OCI-LY7 (cell line): ENCODE data around the gene HECA. TPM values are rescaled to one million over a fixed set of nuclear protein-coding genes. Genes with fewer than 3 reads are reported as not detected.
"Not testable (repeated sequence)": the region's sequence is repeated elsewhere in the genome, so short reads cannot be mapped to it uniquely, and the experiment has no call there.

ENCODE experiments used
- BruUV-seq: library from RNA; stranded (reverse); fragments of 400-500 nt; replicated peaks from 2 replicates; lab custom pipeline; 2021; lab: Mats Ljungman, UMichigan
- CTCF ChIA-PET: fragments of 300-600 bp; sonication (Branson Sonifier 250); formaldehyde crosslinking; loops from one replicate; lab custom pipeline; 2022; ENCODE audit warnings: antibody characterized with exemption; ENCODE audit not compliant: unreplicated experiment; lab: Charles Lee
- POLR2A ChIA-PET: fragments of 300-600 bp; sonication (Branson Sonifier 250); formaldehyde crosslinking; loops from one replicate; lab custom pipeline; 2022; ENCODE audit warnings: antibody characterized with exemption; lab: Charles Lee
- DNase-seq: peaks from one replicate; pipeline ENCODE4 v3.0.0-alpha.2; 2015; ENCODE audit warnings: low spot score
- H2AFZ ChIP-seq: fragments of 200-600 bp; sonication (generic), shearing (Covaris generic); 2 replicates; pipeline ENCODE4 v1.6.1; 2014; ENCODE audit warnings: mild to moderate bottlenecking, antibody characterized with exemption, low read length, moderate library complexity
- H3K27ac ChIP-seq: fragments of 200-600 bp; sonication (generic); 2 replicates; pipeline ENCODE4 v1.5.1; 2014; ENCODE audit warnings: mixed run types, low read depth, mild to moderate bottlenecking, moderate library complexity, low read length, inconsistent platforms; ENCODE audit not compliant: poor library complexity, severe bottlenecking
- H3K36me3 ChIP-seq: fragments of 200-600 bp; sonication (generic); 2 replicates; pipeline ENCODE4 v1.6.1; 2014; ENCODE audit warnings: mild to moderate bottlenecking, antibody characterized with exemption, low read length, moderate library complexity, mixed read lengths; ENCODE audit not compliant: insufficient read depth
- H3K4me1 ChIP-seq: fragments of 200-600 bp; sonication (generic); 2 replicates; pipeline ENCODE4 v1.5.1; 2014; ENCODE audit warnings: mild to moderate bottlenecking, low read length; ENCODE audit not compliant: insufficient read depth, poor library complexity, severe bottlenecking
- H3K4me2 ChIP-seq: fragments of 200-600 bp; sonication (generic); 2 replicates; pipeline ENCODE4 v1.6.1; 2014; ENCODE audit warnings: mild to moderate bottlenecking, low read length
- H3K4me3 ChIP-seq: fragments of 200-600 bp; sonication (generic); 2 replicates; pipeline ENCODE4 v1.5.1; 2014; ENCODE audit warnings: mild to moderate bottlenecking, low read depth, low read length; ENCODE audit not compliant: poor library complexity, severe bottlenecking
- H3K79me2 ChIP-seq: fragments of 200-600 bp; sonication (generic); 2 replicates; pipeline ENCODE4 v1.6.1; 2016; ENCODE audit warnings: low read depth, mild to moderate bottlenecking, low read length, moderate library complexity, mixed read lengths; ENCODE audit not compliant: insufficient read depth
- H3K9me2 ChIP-seq: fragments of 200-600 bp; sonication (generic); 2 replicates; pipeline ENCODE4 v1.6.1; 2016; ENCODE audit warnings: mild to moderate bottlenecking, low read length, mixed read lengths; ENCODE audit not compliant: insufficient read depth
- H3K9me3 ChIP-seq: fragments of 200-600 bp; sonication (generic); 2 replicates; pipeline ENCODE4 v1.6.1; 2014; ENCODE audit warnings: mild to moderate bottlenecking, mixed run types, low read length, mixed read lengths
- H4K20me1 ChIP-seq: fragments of 200-600 bp; sonication (generic); 2 replicates; pipeline ENCODE4 v1.6.1; 2014; ENCODE audit warnings: mild to moderate bottlenecking, antibody characterized with exemption, low read length, moderate library complexity, mixed read lengths; ENCODE audit not compliant: insufficient read depth
- EZH2phosphoT487 ChIP-seq: fragments of 200-600 bp; sonication (generic); IDR thresholded peaks from 2 replicates; pipeline ENCODE4 v1.6.1; 2018; ENCODE audit warnings: low read depth, borderline replicate concordance, mild to moderate bottlenecking, mixed run types, antibody characterized with exemption, low read length, moderate library complexity, mixed read lengths
- intact Hi-C: fragments of 100-400 bp; cut with micrococcal nuclease; formaldehyde crosslinking; loops from one replicate; pipeline ENCODE4 v1.10.0; 2022; ENCODE audit not compliant: unreplicated experiment
- total RNA-seq, 2 experiments: library from RNA; depleted of rRNA in 1 of 2; stranded (reverse); fragments of >200 nt in 1 of 2; shearing (Covaris generic) in 1 of 2; gene quantifications; 2 replicates each; pipeline ENCODE4 v1.2.3, GENCODE V29; 2014 to 2022
- TF ChIP-seq, protein P1 (sequence below): fragments of 200-600 bp; sonication (generic); conservative IDR thresholded peaks from 2 replicates; pipeline ENCODE4 v1.5.1; 2014; ENCODE audit warnings: mild to moderate bottlenecking, antibody characterized with exemption, low read length, moderate library complexity, mixed read lengths

HECA gene
- total RNA-seq, 2 experiments from 2014 or later: 21.9 to 23.3 TPM

DNA sequence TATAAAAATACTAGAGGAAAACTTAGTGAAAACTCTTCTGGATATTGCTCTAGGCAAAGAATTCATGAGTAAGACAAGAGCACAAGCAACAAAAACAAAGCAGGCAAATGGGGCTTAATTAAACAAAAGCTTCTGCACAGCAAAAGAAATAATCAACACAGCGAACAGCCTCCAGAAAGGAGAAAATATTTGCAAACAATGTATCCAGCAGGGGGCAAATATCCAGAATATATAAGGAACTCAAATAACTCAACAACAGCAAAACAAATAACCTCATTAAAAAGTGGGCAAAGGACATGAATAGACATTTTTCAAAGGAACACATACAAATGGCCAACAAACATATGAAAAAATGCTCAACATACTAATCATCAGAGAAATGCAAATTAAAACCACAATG is 17.1 kb upstream of the HECA start:
- no TSS peak for BruUV-seq
- TF ChIP-seq EZH2phosphoT487: no peak
- TF ChIP-seq, protein P1, sequence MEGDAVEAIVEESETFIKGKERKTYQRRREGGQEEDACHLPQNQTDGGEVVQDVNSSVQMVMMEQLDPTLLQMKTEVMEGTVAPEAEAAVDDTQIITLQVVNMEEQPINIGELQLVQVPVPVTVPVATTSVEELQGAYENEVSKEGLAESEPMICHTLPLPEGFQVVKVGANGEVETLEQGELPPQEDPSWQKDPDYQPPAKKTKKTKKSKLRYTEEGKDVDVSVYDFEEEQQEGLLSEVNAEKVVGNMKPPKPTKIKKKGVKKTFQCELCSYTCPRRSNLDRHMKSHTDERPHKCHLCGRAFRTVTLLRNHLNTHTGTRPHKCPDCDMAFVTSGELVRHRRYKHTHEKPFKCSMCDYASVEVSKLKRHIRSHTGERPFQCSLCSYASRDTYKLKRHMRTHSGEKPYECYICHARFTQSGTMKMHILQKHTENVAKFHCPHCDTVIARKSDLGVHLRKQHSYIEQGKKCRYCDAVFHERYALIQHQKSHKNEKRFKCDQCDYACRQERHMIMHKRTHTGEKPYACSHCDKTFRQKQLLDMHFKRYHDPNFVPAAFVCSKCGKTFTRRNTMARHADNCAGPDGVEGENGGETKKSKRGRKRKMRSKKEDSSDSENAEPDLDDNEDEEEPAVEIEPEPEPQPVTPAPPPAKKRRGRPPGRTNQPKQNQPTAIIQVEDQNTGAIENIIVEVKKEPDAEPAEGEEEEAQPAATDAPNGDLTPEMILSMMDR: peak; percentile 55
- H3K36me3 ChIP-seq: peaks cover 13% of the 10 kb centered on the region; the same call in 1 of the 2 replicates
- intact Hi-C loops: loop anchor here (5.0 kb wide), 1 partner anchor 85 kb away; no protein-coding TSS in a partner anchor
- no peaks in the 10 kb centered on the region for H3K9me2 ChIP-seq
- no peak overlapping the region for H2AFZ ChIP-seq
- no peak for DNase-seq
- no peak overlapping the region for H3K4me3 ChIP-seq
- H3K4me2 ChIP-seq: no peak overlapping the region
- CTCF ChIA-PET: no interaction called here
- POLR2A ChIA-PET: interaction anchor here (0.7 to 1.2 kb wide), 3 partner anchors 14 to 252 kb away, joined by 3 to 4 read pairs (median 3); no protein-coding TSS in a partner anchor
- peaks cover 48% of the 10 kb centered on the region for H3K4me1 ChIP-seq
- peaks cover 37% of the 10 kb centered on the region for H3K9me3 ChIP-seq
- H3K79me2 ChIP-seq: no peaks in the 10 kb centered on the region
- H3K27ac ChIP-seq: no peak overlapping the region
- H4K20me1 ChIP-seq: no peaks in the 10 kb centered on the region

DNA sequence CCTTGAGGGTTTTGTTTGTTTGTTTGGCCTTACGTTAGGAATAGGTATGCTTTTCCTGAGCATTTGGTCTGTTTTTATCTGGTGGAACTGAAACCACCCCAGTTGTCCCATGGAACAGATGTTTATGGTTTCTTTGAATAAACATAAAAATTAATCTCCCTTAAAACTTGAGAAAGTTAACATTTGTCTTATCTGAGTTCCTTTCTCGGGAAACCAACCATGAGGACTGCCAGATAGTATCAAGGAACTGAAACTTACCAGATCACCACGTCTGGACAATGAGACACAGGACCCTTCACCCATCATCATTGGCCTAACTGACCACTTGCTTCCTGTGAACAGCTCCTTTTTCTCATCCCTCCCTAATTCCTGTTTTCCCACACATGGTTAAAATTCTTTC is 15.3 kb upstream of the HECA start:
- H4K20me1 ChIP-seq: no peaks in the 10 kb centered on the region
- H3K4me2 ChIP-seq: no peak overlapping the region
- no peak overlapping the region for H3K4me3 ChIP-seq
- TF ChIP-seq, protein P1: no peak
- no peak for TF ChIP-seq EZH2phosphoT487
- BruUV-seq: no TSS peak
- intact Hi-C loops: loop anchor here (5.0 kb wide), 1 partner anchor 87 kb away; no protein-coding TSS in a partner anchor
- POLR2A ChIA-PET: interaction anchor here (0.6 to 1.4 kb wide), 3 partner anchors 13 to 208 kb away, joined by 3 read pairs; no protein-coding TSS in a partner anchor
- DNase-seq: peak; percentile 35
- H3K9me2 ChIP-seq: no peaks in the 10 kb centered on the region
- peaks cover 13% of the 10 kb centered on the region; the same call in 1 of the 2 replicates for H3K36me3 ChIP-seq
- H3K79me2 ChIP-seq: no peaks in the 10 kb centered on the region
- peaks cover 38% of the 10 kb centered on the region for H3K4me1 ChIP-seq
- H2AFZ ChIP-seq: no peak overlapping the region
- CTCF ChIA-PET: no interaction called here
- no peak overlapping the region for H3K27ac ChIP-seq
- H3K9me3 ChIP-seq: peaks cover 37% of the 10 kb centered on the region

DNA sequence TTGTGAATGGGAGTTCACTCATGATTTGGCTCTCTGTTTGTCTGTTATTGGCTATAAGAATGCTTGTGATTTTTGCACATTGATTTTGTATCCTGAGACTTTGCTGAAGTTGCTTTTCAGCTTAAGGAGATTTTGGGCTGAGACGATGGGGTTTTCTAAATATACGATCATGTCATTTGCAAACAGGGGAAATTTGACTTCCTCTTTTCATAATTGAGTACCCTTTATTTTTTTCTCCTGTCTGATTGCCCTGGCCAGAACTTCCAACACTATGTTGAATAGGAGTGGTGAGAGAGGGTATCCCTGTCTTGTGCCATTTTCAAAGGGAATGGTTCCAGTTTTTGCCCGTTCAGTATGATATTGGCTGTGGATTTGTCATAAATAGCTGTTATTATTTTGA is 12.1 kb upstream of the HECA start:
- DNase-seq, H3K9me2 ChIP-seq, H3K79me2 ChIP-seq, intact Hi-C loops, H3K4me3 ChIP-seq, H3K27ac ChIP-seq, H4K20me1 ChIP-seq, BruUV-seq, H2AFZ ChIP-seq, CTCF ChIA-PET, H3K4me2 ChIP-seq: not testable (repeated sequence)
- POLR2A ChIA-PET: interaction anchor here (0.7 to 1.1 kb wide), 3 partner anchors 242 to 408 kb away, joined by 3 read pairs; no protein-coding TSS in a partner anchor
- Histone ChIP-seq H3K4me1 (peaks cover 21% of the 10 kb centered on the region), H3K36me3 (peaks cover 11% of the 10 kb centered on the region; the same call in 1 of the 2 replicates), H3K9me3 (peaks cover 32% of the 10 kb centered on the region)
